GM19438 (cell line): ENCODE data around the gene C13orf42.

Experiments used
- ATAC-seq: cut with Tn5 transposase; IDR thresholded peaks from one replicate; pipeline ENCODE4 v1.9.1; 2021; ENCODE audit warnings: low read depth; ENCODE audit not compliant: unreplicated experiment

C13orf42 gene

DNA sequence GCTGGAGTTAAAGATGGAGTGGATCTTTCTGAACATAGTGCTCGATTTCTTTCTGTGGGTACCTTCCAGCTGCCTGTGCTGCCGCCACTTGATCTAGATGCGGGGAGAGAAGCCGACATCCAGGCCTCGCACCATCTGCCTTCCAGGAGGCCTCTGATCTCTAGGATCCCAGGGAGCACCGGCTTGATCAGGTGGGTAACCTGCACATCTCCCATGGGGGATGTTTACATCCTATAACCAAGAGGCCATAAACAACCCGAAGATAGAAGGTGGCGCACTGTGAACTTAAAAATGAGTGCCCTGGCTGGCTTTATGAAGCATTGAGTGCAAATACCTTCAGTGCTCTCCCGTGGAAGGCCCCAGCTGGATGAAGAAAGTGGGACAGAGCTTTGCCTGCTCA is at the start of gene C13orf42:
C13orf42 (minus strand) TSS at position 101 of the 400 bp plus-strand sequence; CDS start at position 36, 65 bp downstream.
- no peak for ATAC-seq

DNA sequence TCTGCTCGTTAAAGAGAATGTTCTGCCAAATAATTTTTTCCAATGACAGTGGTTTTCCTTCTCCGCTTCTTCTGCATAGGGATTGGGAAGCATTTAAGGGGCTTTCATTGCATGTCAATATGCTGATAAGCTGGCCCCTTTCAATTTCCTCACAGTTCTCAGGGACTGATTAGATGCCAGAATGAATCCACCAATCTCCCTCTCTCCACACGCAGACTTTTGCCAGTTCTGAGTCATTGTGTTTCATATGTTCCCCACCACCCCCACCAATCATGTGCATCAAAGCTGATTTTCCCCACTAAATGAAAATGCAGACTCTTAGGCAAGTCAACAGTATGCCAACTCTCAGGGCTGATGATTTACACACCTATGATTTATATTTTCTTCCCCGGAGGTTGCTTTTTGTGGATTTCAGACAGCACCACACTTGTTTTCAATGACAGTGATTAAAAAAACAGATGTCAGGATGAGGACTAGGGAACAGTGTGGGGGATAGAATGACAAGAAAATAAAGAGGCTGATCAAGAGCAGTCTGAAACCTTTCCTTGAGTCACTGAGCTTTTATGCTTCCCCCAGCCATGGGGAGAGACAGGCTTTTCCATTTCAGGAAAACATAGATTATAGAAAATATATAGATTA is 47.9 kb upstream of the C13orf42 start:
- no peak for ATAC-seq

DNA sequence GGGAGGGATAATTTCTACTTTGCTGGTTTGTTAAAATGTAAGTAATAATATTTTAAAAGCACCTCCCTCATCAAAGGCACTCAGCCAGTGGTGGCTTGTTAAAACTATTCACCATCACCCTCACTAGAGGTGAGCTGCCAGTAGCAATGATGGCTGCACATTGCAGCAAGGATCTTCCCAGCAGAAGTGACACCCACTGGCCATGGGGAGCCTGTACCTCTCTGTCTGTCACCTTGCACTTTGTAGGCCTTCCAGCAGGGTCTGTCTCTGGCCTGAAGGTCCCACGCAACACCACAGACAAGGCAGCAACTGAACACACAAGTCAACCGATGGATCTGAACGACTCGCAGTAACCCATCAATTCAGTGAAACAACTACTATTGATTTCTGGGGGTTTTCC is 47.3 kb upstream of the C13orf42 start:
- ATAC-seq, result no peak

DNA sequence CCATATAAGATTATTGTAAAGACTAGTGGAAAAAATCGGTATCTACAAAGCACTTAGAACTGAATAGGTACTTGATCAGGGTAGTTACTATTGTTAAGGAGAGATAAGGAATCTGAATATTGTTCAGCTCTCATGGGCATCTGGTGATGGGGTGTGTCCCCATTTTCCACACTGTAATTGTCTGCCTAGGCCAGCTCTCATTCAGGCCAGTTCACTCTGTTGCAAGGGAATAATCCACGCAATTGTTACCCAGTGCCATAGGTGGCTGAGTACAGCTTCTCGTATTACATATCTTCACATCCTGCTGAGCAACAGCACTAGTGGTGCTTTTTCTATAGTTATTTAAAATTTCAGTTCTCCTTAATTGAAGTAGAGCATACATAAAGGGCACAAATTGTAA is 45.6 kb upstream of the C13orf42 start:
- ATAC-seq, result no peak

DNA sequence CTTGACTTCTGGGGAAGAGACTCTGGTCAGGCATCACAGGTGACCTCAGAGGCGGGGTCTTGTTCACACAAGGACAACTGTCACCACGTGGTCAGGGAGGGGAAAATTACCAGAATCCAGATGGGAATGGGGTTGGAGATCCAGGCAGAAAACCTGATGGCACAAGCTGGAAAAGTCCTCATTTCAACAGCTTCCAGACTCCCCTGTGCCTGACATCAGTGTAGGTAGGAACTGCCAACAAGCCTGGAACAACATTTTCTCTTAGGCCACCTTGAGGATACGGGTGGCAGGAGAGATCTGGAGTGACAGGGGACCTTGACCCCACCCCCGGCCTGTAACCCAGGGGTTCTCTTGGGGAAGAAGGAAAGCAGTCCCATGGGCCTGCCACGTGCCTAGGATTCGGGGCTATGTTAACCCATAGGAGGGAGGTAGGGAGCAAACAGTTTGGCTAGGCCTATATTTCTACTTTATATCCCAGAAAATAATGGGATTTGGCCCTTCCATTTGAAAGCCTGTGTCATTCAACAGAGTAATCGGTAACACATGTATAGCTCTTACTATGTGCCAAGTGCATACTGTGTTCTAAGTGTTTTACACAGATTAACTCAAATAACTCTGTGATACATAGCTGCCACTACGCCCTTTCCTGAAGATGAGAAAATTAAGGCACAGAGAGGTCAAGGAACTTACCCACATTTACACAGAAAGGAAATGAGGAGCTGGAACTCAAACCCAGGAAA is 44.9 kb upstream of the C13orf42 start:
- no peak for ATAC-seq

DNA sequence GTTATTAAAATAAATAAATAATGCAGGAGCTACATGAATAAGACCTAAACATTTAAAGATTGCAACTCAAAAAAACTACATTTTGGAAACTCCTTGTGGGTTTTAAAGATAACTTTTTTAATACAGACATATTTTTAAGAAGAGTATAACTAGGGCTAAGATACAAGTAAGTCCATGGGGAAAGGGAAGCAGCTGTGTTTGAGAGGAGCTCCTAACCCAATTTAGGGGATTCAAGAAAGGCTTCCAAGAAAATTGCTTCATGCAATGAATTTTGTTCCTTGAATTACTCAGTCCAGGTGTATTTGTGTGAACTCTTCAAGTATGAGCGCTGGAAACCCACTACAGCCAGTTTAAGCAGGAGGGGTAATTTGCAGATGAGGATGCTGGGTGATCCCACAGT is 44.1 kb upstream of the C13orf42 start:
- ATAC-seq, result no peak

DNA sequence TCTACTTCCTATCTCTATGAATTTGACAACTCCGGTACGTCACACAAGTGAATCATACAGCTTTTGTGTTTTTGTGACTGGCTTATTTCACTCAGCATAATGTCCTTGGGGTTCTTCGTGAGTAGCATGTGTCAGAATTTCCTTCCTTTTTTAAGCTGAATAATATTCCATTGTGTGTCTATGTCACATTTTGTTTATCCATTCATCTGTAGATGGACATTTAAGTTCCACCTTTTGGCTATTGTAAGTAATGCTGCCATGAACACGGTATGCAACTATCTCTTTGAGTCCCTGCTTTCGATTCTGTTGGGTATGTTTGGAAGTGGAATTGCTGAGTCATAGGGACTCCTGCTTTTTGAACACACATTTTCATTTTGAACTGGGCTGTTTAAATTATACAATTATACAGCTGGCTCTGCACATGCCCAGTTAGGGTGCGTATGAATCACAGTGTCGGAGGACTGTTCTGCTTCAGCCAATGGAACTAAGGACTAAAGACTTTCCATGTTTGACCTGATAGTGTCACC is 43.0 kb upstream of the C13orf42 start:
- ATAC-seq, result no peak

DNA sequence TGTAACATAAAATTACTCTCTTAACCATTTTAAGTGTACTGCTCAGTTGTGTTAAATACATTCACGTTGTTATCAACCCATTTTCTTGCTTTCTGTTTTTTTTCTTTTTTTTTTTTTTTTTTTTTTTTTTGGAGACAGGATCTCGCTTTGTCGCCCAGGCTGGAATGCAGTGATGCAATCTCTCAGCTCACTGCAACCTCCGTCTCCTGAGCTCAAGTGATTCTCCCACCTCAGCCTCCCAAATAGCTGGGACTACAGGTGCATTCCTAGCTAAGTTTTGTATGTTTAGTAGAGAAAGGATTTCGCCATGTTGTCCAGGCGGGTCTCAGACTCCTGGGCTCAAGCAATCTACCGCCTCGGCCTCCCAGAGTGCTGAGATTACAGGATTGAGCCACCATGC is 42.5 kb upstream of the C13orf42 start:
- no peak for ATAC-seq

DNA sequence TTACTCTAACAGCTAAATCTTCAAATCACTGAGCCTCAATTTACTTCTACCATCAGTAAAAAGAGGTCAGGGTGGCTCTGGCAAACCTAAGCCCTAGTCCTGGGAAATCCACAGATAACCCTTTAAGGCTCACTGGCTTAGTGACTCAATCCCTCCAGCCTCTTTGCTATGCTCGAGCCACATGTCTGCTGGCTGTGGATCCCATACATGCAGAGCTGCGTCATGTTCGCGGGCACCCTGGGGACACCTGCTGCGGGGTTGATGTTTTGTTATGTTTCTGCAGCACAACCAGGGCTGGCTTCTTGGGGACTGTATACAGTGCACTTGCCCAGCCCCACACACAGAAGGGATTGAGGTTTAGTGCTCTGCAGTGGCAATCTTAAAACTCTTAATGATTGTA is 41.6 kb upstream of the C13orf42 start:
- ATAC-seq, result no peak

DNA sequence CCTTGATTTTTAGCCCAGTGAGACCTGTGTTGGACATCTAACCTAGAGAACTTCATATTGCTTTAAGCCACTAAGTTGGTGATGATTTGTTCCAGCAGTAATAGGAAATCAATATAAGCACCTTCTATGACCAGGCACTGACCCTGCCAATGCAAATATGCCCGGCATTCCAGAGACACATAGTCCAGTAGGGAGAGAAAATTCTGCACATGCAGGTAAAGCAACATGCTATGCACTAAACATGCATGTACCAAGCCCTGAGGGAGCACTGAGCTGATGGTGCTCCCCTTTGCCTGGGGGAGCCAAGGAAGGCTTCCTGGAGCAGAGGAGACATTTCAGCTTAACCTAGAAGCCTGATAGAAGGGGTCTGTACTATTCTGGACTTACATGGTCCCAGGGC is 40.4 kb upstream of the C13orf42 start:
- no peak for ATAC-seq

DNA sequence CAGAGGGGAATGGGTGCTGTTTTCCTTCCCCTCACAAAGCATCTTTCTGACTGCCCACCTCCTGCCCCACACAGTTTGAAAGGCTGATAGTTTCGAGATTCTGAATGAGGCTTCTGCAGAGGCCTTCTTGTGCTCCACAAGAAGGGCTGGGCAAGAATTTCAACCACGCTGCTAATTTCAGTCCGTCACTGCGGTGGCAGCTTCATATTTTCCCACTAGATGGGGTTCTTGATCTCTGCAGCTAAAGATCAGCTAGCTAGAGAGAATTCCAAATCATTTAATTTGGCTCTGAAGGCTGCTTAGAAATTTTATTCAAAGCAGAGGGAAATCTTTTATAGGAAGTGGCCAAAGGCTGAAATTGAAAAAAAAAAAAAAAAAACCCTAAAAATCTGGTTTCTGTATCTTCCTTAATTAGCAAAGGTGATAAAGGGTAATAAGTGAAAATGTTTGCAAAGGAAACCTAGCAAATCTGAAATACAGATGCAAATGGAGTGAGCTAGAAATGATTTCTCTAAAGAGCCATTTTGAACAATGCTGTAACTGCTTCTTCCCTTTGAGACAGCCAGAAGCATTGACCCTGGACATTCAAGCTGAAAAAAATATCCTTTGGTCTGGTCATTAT is 38.0 kb upstream of the C13orf42 start:
- no peak for ATAC-seq

DNA sequence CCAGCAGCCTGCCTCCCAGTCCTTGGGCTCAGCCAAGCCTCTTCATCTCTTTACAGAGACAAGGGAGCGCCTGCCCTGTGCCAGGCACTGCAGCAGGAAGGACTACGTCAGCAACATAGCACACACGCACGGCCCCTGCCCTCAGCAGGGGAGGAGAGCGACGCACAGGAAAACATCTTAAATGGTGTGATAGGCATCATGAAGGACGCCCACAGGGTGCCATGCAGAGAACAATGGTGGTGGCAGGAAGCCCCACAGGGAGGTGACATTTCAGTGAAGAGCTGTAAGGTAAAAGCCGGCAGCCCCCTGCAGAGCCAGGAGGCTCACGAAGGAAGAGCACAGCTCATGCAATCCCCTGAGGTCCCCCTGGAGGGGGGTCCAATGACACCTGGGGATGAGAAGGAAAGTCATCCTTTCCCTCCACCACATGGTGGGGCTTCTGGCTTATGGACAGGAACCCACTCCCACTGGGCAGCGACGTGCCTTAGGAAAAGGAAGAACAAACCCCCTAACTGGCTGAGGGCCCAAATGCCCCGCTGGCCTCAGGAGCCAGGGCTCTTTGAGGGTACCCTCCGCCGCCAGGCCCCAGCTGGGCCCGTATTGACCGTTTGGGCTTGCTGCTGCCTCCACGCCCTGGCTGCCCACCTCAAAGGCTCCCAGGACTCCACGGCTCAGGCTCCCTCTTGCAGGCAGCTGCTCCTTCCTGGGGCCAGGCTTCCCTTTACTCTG is 37.3 kb upstream of the C13orf42 start:
- ATAC-seq, result no peak

DNA sequence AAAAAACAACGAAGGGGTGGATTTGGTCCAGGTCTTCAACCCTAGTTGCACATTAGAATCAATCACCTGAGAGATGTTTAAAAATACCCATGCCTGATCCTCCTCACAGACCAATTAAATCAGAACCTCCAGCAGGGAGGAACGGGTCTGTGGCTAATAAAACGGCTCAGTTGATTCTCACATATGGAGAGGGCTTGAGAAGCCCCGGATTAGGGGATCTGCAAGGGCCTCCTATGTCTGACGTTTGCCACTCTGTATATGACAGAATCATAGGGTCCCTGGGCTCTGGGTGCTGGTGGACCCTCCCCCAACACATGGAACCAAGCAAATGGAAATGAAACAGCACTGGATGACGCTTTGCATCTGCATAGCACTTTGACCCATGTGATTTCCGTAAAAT is 36.7 kb upstream of the C13orf42 start:
- no peak for ATAC-seq

DNA sequence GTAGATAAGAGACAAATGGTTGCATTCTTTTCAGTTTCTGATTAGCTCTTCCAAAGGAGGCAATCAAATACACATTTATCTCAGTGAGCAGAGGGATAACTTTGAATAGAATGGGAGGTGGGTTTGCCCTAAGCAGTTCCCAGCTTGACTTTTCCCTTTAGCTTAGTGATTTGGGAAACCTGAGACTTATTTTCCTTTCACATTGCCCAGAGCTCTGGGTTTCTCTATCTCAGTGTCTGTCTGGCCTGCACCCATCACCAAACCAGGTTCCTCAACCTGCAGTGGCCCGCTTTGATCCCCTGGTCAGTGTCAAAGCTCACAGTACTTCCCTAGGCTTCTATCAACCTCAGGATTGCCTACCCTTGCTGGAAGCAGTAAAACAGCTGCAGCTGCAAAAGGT is 35.6 kb upstream of the C13orf42 start:
- no peak for ATAC-seq

DNA sequence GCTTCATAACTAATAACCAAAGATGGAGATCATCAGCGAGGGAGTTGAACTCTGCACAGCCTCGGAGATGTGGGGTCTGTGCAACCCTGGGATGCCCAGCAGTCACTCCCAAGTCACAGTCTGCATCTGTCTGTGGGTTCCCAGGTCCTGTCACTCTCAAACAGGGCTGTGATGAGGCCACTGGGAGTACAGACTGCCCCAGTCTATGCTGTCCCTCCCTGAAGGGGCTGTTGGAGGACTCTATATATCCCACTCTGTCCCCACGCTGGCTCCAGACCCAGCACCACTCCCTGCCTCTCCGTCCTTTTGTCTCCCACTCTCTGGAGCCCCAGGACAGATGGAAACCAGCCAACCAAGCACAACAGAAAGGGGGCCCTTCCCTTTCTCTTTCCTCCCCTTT is 26.2 kb upstream of the C13orf42 start:
- no peak for ATAC-seq

DNA sequence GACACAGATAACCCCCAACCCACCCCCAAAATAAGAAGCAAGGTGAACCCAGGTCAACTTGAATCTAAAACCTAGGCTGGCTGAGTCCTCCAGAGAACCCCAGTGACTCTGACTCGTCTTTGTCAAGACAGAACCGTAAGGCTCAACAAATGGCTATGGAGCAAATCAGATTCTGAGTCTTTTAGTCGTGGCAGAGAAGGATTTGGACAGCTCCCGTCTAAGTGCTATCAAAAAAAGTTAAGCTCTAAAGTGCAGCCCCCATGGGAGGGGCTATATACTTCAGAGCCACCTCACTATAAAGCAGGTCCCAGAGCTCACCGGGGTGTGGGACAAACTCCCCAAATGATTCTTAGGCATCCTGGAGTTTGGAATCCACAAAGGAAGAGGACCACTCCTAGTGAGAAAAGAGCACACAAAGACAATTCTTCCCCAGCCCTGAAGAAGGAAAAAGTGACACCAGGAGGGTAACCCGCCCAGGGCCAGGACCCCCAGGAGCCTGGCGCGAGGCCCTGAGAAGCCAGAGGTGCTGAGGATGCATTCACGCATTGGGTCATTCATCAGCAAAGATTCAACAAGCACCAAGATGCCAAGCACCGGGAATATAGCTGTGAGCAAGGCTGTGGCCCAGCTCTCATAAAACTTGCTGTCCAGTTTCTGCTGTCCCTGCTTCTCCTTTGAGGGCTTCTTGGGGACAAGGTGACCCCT is 25.4 kb upstream of the C13orf42 start:
- no peak for ATAC-seq

DNA sequence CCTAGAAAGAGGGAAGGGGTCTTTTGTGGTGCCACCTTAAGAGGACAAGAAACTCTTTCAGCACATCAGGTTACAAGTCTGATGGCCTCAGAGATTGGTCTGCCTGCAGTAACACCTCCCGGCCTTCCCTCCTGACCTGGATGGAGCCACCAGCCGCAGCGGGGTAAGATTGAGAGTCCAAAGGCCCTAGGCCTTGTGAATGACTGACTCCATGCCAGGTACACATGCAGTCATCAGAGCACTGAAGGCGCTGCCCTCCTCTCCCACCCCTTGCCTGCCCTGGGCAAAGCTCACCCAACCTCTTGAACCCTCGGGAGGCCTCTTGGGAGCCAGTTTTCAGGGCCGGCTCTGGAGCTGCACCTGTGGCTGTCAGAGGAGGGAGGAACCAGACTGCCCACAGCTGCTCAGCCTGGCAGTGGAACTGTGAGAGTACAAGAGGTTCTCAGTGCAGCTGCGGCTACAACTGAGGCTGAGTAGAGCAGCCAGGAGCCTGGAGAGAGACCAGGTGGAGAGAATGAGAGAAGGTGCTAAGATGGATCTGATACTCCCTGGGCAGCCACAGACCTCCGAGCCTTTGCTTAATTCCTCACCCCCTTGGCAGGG is 23.8 kb upstream of the C13orf42 start:
- no peak for ATAC-seq

DNA sequence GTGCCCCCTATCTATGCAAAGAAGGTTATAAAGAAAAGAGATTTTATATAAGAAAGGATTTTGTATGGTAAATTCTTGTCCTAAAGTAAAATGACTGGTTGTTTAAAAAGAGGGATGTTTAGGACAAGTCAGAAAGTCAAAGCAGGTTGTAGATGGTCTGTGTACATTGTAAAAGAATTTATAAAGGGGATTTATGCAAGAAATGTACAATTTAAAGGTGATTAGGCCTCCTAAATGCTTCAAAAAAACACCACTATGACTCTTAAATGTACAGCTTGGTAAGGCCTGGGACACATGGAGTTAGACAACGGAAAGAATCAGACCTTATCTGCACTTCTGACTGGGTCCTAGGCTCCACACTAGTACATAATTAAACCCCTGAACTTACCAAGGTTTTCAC is 19.3 kb upstream of the C13orf42 start:
- ATAC-seq, result no peak

DNA sequence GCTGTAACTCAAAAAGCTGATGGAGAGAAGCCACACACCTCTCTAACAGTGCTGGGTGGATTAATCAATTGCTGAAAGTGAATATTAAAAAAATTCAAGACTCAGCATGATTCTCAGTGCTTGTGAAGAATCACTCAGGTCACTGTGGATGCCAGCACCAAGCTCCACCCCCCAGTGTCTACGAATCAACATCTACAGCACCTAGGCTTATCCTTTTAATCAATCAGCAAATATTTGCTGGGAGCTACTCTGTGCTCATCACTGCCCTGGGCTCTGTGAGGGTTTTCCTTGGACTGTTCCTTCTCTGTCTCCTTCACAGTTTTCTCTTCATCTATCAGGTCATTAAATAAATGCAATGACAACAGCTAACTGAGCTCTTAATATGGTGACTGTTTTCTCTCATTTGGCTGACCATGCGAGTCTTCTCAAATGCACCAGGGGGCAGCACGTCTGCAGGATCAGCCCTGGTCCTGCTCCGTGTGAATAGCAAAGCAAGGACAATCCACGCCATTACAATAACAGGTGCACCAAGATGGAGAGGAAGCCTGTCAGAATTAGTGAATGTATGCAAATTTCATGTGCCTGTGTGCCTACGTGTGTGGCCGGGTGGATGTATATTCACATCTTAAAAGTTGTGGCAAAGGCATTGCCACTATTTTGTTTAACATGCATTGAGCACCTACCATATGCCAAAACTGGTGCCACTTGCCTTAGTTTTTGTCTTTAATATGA is 14.6 kb upstream of the C13orf42 start:
- ATAC-seq, result peak; percentile 79
